ENCODE measurements around the gene GABBR2. TPM values are rescaled to one million over a fixed set of nuclear protein-coding genes. Genes with fewer than 3 reads are reported as not detected.

Gene GABBR2
- total and polyA plus RNA-seq, 9 of the 15 experiments (the other 6 are each of a cell fraction or from before 2014, with no cell fraction given), result 0.15 to 1.9 (median 0.32) TPM

- Histone ChIP-seq H3K36me3 (ENCODE audit: control insufficient read depth, insufficient read depth, low read length) (no peaks in the 10 kb centered on the region), H3K27me3 (ENCODE audit: control insufficient read depth in 2 of 2, insufficient read depth in 2 of 2, low read length in 2 of 2) (no peaks in the 10 kb centered on the region), H3K27ac (ENCODE audit: extremely low read depth, low read depth, low read length) (no peak overlapping the region), H3K4me3 (no peak overlapping the region), H3K9me3 (replicated peaks; ENCODE audit: control insufficient read depth, insufficient read depth, low read depth, low read length) (no peaks in the 10 kb centered on the region), H3K79me2 (ENCODE audit: control insufficient read depth, insufficient read depth, low read length) (no peaks in the 10 kb centered on the region), H3K9ac (ENCODE audit: insufficient read depth in 1 of 2, low read depth in 2 of 2, low read length in 2 of 2) (no peak overlapping the region), H3K4me2 (ENCODE audit: insufficient read depth, low read length) (no peak overlapping the region), H3K9me1 (ENCODE audit: control insufficient read depth, insufficient read depth, low read length) (no peaks in the 10 kb centered on the region), H2AFZ (ENCODE audit: low read depth, low read length) (peak overlapping the region; percentile 64), H4K20me1 (replicated peaks; ENCODE audit: control insufficient read depth, insufficient read depth, low read length) (no peaks in the 10 kb centered on the region), H3K4me1 (replicated peaks in 1 of 2; ENCODE audit: control insufficient read depth in 2 of 2, insufficient read depth in 2 of 2, low read length in 2 of 2) (peaks cover 17 to 18% of the 10 kb centered on the region in 2 experiments; a peak in 4 of 5 replicates)
- 56% methylated on average over 6 of the region's 6 CpGs for WGBS (ENCODE audit: insufficient coverage, low coverage, missing lambda C conversion rate)
- ATAC-seq (no peak), DNase-seq (ENCODE audit: extremely low read depth in 1 of 4, low spot score in 3 of 4) (no peak), FAIRE-seq (no peak)
- intact Hi-C loops (cut with micrococcal nuclease), result no loop called here
- in situ Hi-C loops (cut with MboI), result loop anchor here (25.0 kb wide), 1 partner anchor 214 kb away; no protein-coding TSS in a partner anchor
- BruUV-seq (replicated peaks), result no TSS peak
- CTCF ChIA-PET (ENCODE audit: low intra/inter-chr PET ratio), result no interaction called here
- TF ChIP-seq ARNT (IDR thresholded peaks at IDR 0.05) (no peak), ZNF668 (CRISPR knock-in tag; IDR thresholded peaks at IDR 0.05) (no peak), CREB3L1 (IDR thresholded peaks at IDR 0.05; ENCODE audit: borderline replicate concordance, low read depth) (no peak), ZBTB34 (CRISPR knock-in tag; IDR thresholded peaks at IDR 0.05) (no peak), PKNOX1 (IDR thresholded peaks at IDR 0.05) (no peak), MECOM (CRISPR knock-in tag; IDR thresholded peaks at IDR 0.05) (no peak), RBM14 (IDR thresholded peaks at IDR 0.05; ENCODE audit: borderline replicate concordance, insufficient read depth, low read depth, low read length) (no peak), HIVEP1 (CRISPR knock-in tag; IDR thresholded peaks at IDR 0.05) (no peak), TARDBP (IDR thresholded peaks at IDR 0.05) (no peak), COPS2 (conservative IDR thresholded peaks at IDR 0.05) (no peak), ZNF263 (CRISPR knock-in tag; IDR thresholded peaks at IDR 0.05; ENCODE audit: borderline replicate concordance) (no peak), ETV5 (CRISPR knock-in tag; IDR thresholded peaks at IDR 0.05; ENCODE audit: low read depth) (no peak), BACH1 (tag; IDR thresholded peaks at IDR 0.05) (no peak), ZBTB26 (CRISPR knock-in tag; IDR thresholded peaks at IDR 0.05) (no peak), ZFX (CRISPR knock-in tag; IDR thresholded peaks at IDR 0.05) (no peak)
- POLR2A ChIA-PET, result no interaction called here
Measured at GRCh38 chr9:98323831-98324135, 385.0 kb downstream of the GABBR2 start.

All from K562 (cell line).